Measurements from ENCODE around the gene CIAO2B.
"Not testable (repeated sequence)": the region's sequence is repeated elsewhere in the genome, so short reads cannot be mapped to it uniquely, and the experiment has no call there.

Gene CIAO2B

GRCh38 chr16:66934138-66934838 is at the start of gene CIAO2B:
CIAO2B (minus strand) TSS chr16:66934402; CDS start chr16:66934364, 38 bp downstream.
- TF ChIP-seq, protein P1, sequence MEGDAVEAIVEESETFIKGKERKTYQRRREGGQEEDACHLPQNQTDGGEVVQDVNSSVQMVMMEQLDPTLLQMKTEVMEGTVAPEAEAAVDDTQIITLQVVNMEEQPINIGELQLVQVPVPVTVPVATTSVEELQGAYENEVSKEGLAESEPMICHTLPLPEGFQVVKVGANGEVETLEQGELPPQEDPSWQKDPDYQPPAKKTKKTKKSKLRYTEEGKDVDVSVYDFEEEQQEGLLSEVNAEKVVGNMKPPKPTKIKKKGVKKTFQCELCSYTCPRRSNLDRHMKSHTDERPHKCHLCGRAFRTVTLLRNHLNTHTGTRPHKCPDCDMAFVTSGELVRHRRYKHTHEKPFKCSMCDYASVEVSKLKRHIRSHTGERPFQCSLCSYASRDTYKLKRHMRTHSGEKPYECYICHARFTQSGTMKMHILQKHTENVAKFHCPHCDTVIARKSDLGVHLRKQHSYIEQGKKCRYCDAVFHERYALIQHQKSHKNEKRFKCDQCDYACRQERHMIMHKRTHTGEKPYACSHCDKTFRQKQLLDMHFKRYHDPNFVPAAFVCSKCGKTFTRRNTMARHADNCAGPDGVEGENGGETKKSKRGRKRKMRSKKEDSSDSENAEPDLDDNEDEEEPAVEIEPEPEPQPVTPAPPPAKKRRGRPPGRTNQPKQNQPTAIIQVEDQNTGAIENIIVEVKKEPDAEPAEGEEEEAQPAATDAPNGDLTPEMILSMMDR (IDR thresholded peaks at IDR 0.05; ENCODE audit: low read length, missing control alignments), result no peak
- peak within 1 kb of the TSS; percentile 83 for H3K4me3 ChIP-seq (replicated peaks; ENCODE audit: low read depth, low read length)
- peak; percentile 87 for DNase-seq (ENCODE audit: low read depth)

DNA sequence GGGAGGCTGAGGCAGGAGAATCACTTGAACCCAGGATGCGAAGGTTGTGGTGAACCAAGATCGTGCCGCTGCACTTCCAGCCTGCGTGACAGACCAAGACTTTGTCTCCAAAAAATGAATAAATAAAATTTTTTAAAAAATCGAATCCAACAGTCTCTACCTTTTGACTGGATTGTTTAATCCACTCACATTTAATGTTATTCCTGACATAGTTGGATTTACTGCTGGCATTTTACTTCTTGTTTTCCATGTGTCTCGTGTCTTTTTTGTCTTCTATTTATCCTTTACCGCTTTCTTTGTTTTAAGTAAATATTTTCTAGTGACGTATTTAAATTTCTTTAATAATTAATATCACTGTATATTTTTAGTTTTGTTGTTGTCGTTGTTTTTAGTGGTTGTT is 48.8 kb upstream of the CIAO2B start:
- no peak overlapping the region for H3K4me3 ChIP-seq (replicated peaks; ENCODE audit: low read depth, low read length)
- no peak for DNase-seq (ENCODE audit: low read depth)
- TF ChIP-seq, protein P1 (IDR thresholded peaks at IDR 0.05; ENCODE audit: low read length, missing control alignments), result no peak

- H3K4me3 ChIP-seq (replicated peaks; ENCODE audit: low read depth, low read length), result no peak overlapping the region
- TF ChIP-seq, protein P1 (IDR thresholded peaks at IDR 0.05; ENCODE audit: low read length, missing control alignments), result no peak
- peak; percentile 22 for DNase-seq (ENCODE audit: low read depth)
Measured at GRCh38 chr16:66979011-66979717, 45.0 kb upstream of the CIAO2B start.

DNA sequence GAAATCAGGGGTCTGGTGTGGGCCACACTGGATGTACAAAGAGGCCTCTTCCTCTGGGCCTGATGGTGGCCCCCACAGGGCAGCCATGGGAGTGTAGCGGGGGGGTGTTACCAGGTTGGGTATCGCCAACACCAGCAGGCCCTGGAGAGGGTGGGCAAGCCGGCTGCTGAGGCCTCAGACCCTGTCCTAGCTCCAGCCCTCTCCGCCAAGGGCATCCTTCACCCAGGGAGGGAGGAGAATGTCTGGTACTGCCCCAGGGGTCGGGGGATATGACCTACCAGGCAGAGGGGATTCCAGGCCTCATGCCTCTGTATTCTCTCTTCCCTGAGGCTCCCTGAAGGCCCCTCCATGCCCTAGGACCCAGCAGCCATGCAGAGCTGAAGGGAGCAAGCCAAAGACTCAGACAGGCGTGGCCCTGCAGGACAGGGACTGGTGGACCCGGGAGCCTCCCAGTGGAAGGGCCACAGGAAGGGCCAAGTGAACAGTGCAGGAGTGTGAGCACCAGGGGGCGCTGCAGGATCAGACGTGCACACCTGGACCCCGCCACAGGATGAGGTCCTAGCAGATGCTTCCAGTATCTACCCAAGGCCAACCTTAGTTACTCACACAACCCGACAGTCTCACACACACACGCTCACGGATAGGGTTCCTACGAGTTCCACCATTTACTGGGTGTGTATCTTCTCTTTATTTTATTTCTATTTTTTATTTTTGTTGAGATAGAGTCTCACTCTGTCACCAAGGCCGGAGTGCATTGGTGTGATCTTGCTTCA is 43.3 kb upstream of the CIAO2B start:
- no peak overlapping the region for H3K4me3 ChIP-seq (replicated peaks; ENCODE audit: low read depth, low read length)
- TF ChIP-seq, protein P1 (IDR thresholded peaks at IDR 0.05; ENCODE audit: low read length, missing control alignments), result peak; percentile 84
- peak; percentile 85 for DNase-seq (ENCODE audit: low read depth)

GRCh38 chr16:66976746-66977145 is 42.5 kb upstream of the CIAO2B start:
- TF ChIP-seq, protein P1 (IDR thresholded peaks at IDR 0.05; ENCODE audit: low read length, missing control alignments), result no peak
- no peak overlapping the region for H3K4me3 ChIP-seq (replicated peaks; ENCODE audit: low read depth, low read length)
- DNase-seq (ENCODE audit: low read depth), result no peak

DNA sequence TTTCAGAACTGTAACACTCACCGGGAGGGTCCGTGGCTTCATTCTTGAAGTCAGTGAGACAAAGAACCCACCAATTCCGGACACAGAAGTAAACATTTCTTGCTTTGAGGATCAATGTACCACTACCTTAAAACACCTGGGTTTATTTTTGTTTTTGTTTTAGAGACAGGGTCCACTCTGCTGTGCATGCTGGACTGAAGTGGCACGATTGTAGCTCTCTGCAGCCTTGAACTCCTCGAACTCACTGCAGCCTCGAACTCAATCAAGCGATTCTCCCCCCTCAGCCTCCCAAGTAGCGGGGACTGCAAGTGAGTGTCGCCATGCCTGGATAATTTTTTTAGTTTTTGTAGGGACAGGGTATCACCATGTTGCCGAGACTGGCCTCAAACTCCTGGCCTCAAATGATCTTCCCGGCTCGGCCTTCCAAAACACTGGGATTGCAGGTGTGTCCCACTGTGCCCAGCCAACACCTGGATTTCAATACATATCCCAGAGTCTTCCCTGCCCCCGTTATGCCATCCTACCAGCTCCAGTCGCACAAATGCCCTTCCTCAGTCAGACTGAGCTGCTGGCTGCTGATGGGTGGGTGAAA is 41.2 kb upstream of the CIAO2B start:
- DNase-seq (ENCODE audit: low read depth), result no peak
- TF ChIP-seq, protein P1 (IDR thresholded peaks at IDR 0.05; ENCODE audit: low read length, missing control alignments), result no peak
- no peak overlapping the region for H3K4me3 ChIP-seq (replicated peaks; ENCODE audit: low read depth, low read length)

DNA sequence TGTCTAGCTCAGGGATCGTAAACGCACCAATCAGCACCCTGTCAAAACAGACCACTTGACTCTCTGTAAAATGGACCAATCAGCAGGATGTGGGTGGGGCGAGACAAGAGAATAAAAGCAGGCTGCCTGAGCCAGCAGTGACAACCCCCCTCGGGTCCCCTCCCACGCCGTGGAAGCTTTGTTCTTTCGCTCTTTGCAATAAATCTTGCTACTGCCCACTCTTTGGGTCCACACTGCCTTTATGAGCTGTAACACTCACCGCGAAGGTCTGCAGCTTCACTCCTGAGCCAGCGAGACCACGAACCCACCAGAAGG is 40.7 kb upstream of the CIAO2B start:
- not testable (repeated sequence) for H3K4me3 ChIP-seq (replicated peaks; ENCODE audit: low read depth, low read length); DNase-seq (ENCODE audit: low read depth)

DNA sequence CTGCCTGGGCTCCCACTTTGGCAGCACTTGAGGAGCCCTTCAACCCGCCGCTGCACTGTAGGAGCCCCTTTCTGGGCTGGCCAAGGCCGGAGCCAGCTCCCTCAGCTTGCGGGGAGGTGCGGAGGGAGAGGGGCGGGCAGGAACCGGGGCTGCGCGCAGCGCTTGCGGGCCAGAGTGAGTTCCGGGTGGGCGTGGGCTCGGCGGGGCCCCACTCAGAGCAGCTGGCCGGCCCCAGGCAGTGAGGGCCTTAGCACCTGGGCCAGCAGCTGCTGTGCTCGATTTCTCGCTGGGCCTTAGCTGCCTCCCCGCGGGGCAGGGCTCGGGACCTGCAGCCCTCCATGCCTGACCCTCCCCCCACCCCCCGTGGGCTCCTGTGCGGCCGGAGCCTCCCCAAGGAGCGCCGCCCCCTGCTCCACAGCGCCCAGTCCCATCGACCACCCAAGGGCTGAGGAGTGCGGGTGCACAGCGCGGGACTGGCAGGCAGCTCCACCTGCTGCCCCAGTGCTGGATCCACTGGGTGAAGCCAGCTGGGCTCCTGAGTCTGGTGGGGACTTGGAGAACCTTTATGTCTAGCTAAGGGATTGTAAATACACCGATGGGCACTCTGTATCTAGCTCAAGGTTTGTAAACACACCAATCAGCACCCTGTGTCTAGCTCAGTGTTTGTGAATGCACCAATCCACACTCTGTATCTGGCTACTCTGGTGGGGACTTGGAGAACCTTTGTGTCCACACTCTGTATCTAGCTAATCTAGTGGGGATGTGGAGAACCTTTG is 40.1 kb upstream of the CIAO2B start:
- H3K4me3 ChIP-seq (replicated peaks; ENCODE audit: low read depth, low read length); DNase-seq (ENCODE audit: low read depth): not testable (repeated sequence)
